ENCODE data around the gene CCER1. TPM values are rescaled to one million over a fixed set of nuclear protein-coding genes. Genes with fewer than 3 reads are reported as not detected.

The CCER1 gene
- total and polyA plus RNA-seq, 9 of the 15 experiments (the other 6 are each of a cell fraction or from before 2014, with no cell fraction given), result not detected

GRCh38 chr12:90924406-90924805 lies 30.6 kb downstream of the CCER1 start:
- FAIRE-seq, result no peak
- BruUV-seq (replicated peaks), result no TSS peak
- Histone ChIP-seq H3K4me2 (ENCODE audit: insufficient read depth, low read length) (no peak overlapping the region), H3K36me3 (ENCODE audit: control insufficient read depth, insufficient read depth, low read length) (no peaks in the 10 kb centered on the region), H3K4me3 (no peak overlapping the region), H2AFZ (ENCODE audit: low read depth, low read length) (no peak overlapping the region), H3K79me2 (ENCODE audit: control insufficient read depth, insufficient read depth, low read length) (no peaks in the 10 kb centered on the region), H4K20me1 (replicated peaks; ENCODE audit: control insufficient read depth, insufficient read depth, low read length) (no peaks in the 10 kb centered on the region), H3K9me3 (replicated peaks; ENCODE audit: control insufficient read depth, insufficient read depth, low read depth, low read length) (no peaks in the 10 kb centered on the region), H3K4me1 (replicated peaks in 1 of 2; ENCODE audit: control insufficient read depth in 2 of 2, insufficient read depth in 2 of 2, low read length in 2 of 2) (no peaks in the 10 kb centered on the region), H3K9me1 (ENCODE audit: control insufficient read depth, insufficient read depth, low read length) (no peaks in the 10 kb centered on the region), H3K9ac (ENCODE audit: insufficient read depth in 1 of 2, low read depth in 2 of 2, low read length in 2 of 2) (no peak overlapping the region), H3K27me3 (ENCODE audit: control insufficient read depth in 2 of 2, insufficient read depth in 2 of 2, low read length in 2 of 2) (no peaks in the 10 kb centered on the region), H3K27ac (ENCODE audit: extremely low read depth, low read depth, low read length) (no peak overlapping the region)
- 0% methylated on average over 1 of the region's 1 CpG for WGBS (ENCODE audit: insufficient coverage, low coverage, missing lambda C conversion rate)
- intact Hi-C loops (cut with micrococcal nuclease) (no loop called here), in situ Hi-C loops (cut with MboI) (no loop called here)
- no peak for ATAC-seq
- POLR2A ChIA-PET, result no interaction called here
- TF ChIP-seq ARNT (IDR thresholded peaks at IDR 0.05) (no peak), ZBTB49 (CRISPR knock-in tag; IDR thresholded peaks at IDR 0.05; ENCODE audit: borderline replicate concordance) (no peak)
- no peak for DNase-seq (ENCODE audit: extremely low read depth in 1 of 4, low spot score in 3 of 4)
- CTCF ChIA-PET (ENCODE audit: low intra/inter-chr PET ratio), result no interaction called here

DNA sequence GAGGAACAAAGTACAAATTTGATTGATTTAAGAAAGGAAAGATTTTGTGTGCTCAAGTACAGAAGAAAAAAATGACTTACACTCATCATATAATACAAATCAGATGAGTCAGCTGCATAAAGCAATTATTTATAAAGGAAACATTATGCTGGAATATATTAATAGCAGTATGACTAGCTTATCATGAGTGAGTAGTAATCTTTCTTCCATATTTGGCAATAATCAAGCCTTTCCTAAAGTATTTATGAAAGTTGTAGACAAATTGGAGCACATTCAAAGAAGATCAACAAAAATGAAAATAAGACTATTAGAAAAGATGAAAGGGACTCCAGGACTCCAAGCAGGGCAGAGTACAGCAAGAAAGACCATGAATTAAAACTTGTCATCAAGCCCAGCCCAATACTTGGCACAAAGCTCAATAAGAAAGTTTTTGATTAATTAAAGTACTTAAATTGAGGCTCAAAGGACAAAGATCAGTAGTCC lies 32.8 kb downstream of the CCER1 start:
- CTCF ChIA-PET (ENCODE audit: low intra/inter-chr PET ratio), result no interaction called here
- no peaks in the 10 kb centered on the region for H3K79me2 ChIP-seq (ENCODE audit: control insufficient read depth, insufficient read depth, low read length)
- H3K9ac ChIP-seq (ENCODE audit: insufficient read depth in 1 of 2, low read depth in 2 of 2, low read length in 2 of 2), result no peak overlapping the region
- no peaks in the 10 kb centered on the region for H3K4me1 ChIP-seq (replicated peaks in 1 of 2; ENCODE audit: control insufficient read depth in 2 of 2, insufficient read depth in 2 of 2, low read length in 2 of 2)
- FAIRE-seq (no peak), ATAC-seq (no peak), DNase-seq (ENCODE audit: extremely low read depth in 1 of 4, low spot score in 3 of 4) (no peak)
- no peaks in the 10 kb centered on the region for H3K9me3 ChIP-seq (replicated peaks; ENCODE audit: control insufficient read depth, insufficient read depth, low read depth, low read length)
- H4K20me1 ChIP-seq (replicated peaks; ENCODE audit: control insufficient read depth, insufficient read depth, low read length), result no peaks in the 10 kb centered on the region
- intact Hi-C loops (cut with micrococcal nuclease), result no loop called here
- H3K9me1 ChIP-seq (ENCODE audit: control insufficient read depth, insufficient read depth, low read length), result no peaks in the 10 kb centered on the region
- no peak overlapping the region for H3K27ac ChIP-seq (ENCODE audit: extremely low read depth, low read depth, low read length)
- no peak overlapping the region for H3K4me3 ChIP-seq
- H3K27me3 ChIP-seq (ENCODE audit: control insufficient read depth in 2 of 2, insufficient read depth in 2 of 2, low read length in 2 of 2), result no peaks in the 10 kb centered on the region
- H3K4me2 ChIP-seq (ENCODE audit: insufficient read depth, low read length), result no peak overlapping the region
- H3K36me3 ChIP-seq (ENCODE audit: control insufficient read depth, insufficient read depth, low read length), result no peaks in the 10 kb centered on the region
- POLR2A ChIA-PET, result no interaction called here
- BruUV-seq (replicated peaks), result no TSS peak
- no peak overlapping the region for H2AFZ ChIP-seq (ENCODE audit: low read depth, low read length)
- in situ Hi-C loops (cut with MboI), result no loop called here
- TF ChIP-seq POLR2AphosphoS5 (IDR thresholded peaks at IDR 0.05; ENCODE audit: control insufficient read depth, insufficient read depth, low read depth, low read length) (no peak), ZNF830 (CRISPR knock-in tag; IDR thresholded peaks at IDR 0.05) (no peak), ZNF354B (CRISPR knock-in tag; IDR thresholded peaks at IDR 0.05) (no peak), LARP7 (IDR thresholded peaks at IDR 0.05) (no peak), RBM22 (IDR thresholded peaks at IDR 0.05; ENCODE audit: low read depth, low read length, poor library complexity, severe bottlenecking) (no peak), HNRNPUL1 (IDR thresholded peaks at IDR 0.05; ENCODE audit: low read length) (no peak), RB1 (IDR thresholded peaks at IDR 0.05; ENCODE audit: low read depth) (no peak), KDM1A (IDR thresholded peaks at IDR 0.05) (no peak), ZNF395 (CRISPR knock-in tag; IDR thresholded peaks at IDR 0.05) (no peak), ZFX (CRISPR knock-in tag; IDR thresholded peaks at IDR 0.05) (no peak)
- TF ChIP-seq, protein P1, sequence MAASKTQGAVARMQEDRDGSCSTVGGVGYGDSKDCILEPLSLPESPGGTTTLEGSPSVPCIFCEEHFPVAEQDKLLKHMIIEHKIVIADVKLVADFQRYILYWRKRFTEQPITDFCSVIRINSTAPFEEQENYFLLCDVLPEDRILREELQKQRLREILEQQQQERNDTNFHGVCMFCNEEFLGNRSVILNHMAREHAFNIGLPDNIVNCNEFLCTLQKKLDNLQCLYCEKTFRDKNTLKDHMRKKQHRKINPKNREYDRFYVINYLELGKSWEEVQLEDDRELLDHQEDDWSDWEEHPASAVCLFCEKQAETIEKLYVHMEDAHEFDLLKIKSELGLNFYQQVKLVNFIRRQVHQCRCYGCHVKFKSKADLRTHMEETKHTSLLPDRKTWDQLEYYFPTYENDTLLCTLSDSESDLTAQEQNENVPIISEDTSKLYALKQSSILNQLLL (CRISPR knock-in tag; IDR thresholded peaks at IDR 0.05; ENCODE audit: borderline replicate concordance), result no peak

Data from K562 (cell line).